NCI-H1092 treated with DMSO at 0.1 percent for 48 hours (cell line): ENCODE results near the gene DACT1.

ENCODE experiments used
- DNase-seq: peaks from one replicate; lab custom pipeline; 2025; lab: John Stamatoyannopoulos, UW

DACT1 gene

DNA sequence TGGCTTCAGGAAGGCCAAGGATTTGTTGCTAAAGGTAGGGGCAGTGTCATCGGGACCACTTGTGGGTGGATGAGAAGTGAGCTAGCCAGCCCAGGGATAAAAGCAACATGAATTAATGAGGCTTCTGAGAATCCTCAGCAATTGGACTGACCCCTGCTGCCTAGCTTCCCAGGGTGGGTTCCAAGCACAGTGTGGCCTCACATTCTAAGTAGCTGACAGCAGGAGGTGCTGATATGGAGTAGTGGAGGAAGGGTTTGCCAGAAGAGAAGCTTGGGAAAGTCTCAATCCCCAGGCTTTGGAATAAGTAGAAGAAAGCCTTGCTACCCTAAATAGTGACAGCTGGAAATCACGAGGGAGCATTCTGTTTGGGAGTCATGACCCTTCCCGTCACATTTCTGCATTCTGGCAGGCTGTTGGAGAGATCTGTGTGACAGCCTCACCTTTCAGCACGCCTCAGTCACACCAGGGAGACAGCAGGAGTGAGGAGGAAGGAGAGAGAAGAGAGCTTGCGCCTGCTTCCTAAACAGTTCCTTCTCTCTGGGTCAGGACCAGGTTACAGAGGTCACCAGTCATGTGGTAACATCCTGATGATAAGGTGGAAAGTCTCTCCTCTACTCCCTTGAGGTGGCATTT lies 31.2 kb downstream of the DACT1 start:
- no peak for DNase-seq

DNA sequence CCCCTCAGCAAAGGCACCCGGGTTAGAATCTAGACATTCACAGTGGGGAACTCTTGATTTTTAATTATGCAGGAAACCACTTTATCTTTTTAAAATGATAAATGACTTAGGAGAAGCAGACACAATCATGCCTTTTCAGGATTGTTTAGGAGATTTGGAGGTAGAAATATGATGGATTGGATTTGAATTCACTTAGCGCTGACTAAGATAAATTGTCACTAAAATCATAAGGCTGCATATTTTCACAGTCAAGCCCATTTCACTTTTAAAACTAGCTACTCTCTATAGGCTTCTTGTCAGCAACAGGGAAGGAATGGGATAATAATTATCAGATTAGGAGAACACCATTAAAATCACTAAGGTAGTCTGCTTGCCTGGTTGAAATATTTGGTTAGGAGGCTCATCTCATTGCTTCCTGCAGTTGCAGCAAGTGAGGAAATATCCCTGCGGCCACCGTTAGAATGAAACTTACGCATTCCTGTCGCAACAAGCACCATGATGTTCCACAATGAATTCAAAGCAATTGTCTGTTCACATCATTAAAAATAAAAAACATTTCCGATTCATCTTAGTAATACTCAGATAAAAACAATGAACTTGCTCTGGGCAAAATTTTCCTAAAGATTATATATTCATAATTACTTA lies 31.9 kb downstream of the DACT1 start:
- DNase-seq, result no peak

DNA sequence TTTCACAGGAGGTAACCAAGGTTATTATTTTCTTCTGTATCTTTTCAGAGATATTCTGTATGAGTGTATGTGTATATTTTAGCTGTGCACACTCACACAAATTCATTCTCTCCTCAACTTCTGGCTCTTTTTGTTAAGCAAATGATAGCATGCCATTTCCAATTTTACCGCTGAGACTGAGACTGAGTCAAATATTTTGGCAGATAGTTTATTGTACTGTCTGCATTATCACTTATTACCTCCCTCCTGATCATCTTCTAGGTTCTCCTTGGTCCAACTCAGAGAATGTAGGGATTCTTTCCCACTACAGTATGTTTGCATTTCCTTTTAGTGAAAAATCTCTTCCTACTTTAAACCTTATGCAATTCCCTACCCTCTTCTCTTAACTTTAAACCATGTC lies 33.3 kb downstream of the DACT1 start:
- DNase-seq, result no peak

DNA sequence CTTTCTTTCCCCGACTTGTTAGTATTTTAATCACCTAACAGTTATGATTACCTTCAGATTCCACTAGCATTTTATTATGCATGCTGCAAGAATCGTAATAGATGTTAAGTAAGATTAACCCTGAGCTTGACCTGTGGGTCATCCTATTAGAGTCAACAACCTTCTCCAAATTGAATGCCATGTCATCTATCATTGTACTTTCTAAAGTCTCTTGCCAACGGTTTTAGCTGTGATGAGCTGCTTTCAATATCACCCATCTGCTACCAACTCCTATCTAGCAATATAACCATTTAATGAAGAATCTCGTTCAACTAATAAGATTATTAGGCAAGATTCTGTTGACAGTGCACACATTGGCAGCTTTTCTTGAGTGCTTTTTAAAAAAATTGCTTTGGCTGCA lies 33.7 kb downstream of the DACT1 start:
- no peak for DNase-seq

DNA sequence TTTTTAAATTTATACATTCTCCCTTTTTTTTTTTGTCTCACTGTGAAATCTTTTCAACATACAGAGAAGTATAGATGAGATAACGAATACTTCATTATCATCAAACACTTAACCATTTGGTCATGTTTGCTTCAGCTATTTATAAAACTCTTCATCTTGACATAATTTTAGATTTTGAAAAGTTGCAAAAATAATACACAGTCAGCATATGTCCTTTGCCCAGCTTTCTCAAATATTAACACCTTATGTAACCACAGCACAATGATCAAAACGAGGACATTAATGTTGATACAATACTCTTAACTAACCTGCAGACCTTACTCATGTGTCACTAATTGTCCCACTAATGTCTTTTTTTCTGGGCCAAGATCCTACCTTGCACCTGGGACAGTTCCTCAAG lies 36.0 kb downstream of the DACT1 start:
- DNase-seq, result no peak

DNA sequence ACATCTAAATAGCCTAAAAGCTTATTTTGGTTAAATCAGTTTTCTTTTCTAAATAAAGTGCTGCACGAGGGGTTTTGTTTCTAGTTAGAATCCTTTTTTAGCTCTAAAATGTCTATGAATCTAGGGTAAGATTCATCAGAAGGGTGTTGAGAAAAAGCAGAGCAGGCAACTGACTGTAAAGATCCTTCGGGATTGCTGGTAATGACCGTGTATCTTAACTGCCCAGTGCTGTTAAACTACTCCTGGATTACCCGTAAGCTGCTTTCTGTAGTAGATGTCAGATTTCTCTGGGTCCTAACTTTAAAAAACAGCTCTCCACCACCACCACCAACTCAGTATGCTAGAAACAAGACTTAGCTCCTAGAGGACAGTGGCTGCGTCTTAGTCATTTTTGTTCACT lies 39.2 kb downstream of the DACT1 start:
- DNase-seq, result no peak

DNA sequence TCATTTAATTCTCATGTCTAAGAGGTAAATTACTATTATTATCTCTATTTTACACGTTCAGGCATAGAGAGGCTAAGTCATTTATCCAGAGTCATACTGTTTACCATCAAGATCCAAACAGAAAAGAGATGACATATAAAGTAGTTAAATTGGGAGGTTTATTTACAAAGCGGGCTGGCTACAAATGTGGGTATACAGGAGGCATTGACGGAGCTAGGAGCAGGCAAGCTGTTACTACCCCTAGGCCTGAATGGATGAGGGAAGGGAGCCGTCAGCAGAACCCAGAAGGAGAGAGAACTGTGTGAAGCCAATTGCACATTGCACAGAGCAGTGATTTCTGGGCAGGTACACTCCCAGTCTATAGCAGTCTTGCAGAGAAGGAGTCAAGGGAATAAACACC lies 39.8 kb downstream of the DACT1 start:
- no peak for DNase-seq

DNA sequence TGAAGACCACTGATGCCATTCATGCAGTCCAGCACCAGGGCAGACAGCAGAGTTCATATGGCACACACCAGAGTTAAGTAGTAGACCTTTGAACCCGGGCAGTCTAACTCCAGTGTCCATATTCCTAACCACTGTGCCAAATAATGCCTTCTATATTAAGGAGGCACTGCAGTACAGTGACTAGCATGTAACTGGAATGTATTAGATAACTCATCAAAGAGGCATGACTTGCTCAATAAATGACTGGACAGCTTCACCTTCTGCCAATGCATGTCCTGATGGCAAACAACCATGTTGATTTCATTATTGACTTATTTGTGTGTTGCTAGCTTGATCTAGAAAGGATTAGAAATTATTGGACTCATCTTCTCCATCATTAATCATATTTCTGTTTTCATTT lies 40.2 kb downstream of the DACT1 start:
- DNase-seq, result no peak

DNA sequence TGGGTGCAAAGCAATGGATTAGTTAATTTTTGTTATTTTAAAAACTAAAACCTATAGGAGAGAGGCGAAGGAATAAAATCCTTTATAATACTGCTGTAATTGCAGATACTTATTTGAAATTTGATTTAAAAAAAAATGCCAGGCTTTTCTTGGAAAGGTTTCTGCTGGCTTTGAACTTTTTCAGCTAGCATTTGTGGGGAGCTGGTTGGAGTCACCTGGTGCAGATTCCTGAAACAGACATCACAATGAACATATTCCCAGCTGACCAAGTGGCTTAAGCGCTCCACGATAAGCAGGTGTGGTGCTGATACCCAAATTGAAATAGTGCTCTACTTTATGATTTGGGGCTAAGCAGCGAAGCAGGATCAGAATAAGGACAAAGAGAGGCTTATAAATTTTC lies 42.9 kb downstream of the DACT1 start:
- no peak for DNase-seq

DNA sequence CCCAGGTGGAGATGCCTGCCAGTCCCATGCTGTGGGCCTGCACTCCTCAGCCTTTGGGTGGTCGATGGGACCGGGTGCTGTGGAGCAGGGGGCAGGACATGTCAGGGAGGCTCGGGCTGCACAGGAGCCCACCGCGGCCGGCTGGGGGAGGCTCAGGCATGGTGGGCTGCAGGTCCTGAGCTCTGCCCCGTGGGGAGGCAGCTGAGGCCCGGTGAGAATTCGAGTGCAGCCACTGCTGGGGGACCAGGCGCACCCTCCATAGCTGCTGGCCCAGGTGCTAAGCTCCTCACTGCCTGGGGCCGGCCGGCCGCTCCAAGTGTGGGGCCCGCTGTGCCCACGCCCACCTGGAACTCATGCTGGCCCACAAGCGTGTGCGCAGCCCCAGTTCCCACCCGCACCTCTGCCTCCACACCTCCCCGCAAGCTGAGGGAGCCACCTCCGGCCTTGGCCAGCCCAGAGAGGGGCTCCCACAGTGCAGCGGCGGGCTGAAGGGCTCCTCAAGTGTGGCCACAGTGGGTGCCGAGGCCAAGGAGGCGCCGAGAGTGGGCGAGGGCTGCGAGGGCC lies 49.6 kb downstream of the DACT1 start:
- no peak for DNase-seq

DNA sequence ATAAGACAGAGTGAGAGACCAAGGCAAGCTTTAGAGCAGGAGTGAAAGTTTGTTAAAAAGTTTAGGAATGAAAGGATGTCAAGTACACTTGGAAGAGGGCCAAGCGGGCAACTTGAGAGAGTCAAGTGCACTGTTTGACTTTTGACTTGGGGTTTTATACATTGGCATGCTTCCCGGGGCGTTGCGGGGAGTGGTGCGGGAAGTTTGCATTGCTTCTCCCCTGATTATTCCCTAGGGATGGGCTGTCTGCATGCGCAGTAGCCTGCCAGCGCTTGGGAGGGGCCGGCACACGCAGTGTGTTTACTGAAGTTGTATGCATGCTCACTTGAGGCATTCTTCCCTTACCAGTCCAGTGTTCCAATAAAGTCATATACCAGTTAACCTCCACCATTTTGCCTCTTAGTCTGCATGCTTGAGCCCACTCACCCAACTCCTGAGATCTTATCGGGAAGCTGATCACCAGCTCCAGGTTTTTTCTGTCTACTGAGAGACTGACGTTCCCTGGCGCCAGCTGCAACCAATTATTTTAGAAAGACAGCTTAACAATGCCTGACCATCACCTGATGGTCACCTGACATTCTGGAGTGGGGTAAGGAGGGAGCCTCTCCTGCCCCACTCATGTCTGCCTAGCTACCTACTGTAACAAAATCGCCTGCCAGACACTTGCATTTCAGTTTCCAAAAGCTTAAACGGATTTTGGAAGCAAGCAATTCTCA lies 53.2 kb downstream of the DACT1 start:
- DNase-seq, result peak; percentile 76

DNA sequence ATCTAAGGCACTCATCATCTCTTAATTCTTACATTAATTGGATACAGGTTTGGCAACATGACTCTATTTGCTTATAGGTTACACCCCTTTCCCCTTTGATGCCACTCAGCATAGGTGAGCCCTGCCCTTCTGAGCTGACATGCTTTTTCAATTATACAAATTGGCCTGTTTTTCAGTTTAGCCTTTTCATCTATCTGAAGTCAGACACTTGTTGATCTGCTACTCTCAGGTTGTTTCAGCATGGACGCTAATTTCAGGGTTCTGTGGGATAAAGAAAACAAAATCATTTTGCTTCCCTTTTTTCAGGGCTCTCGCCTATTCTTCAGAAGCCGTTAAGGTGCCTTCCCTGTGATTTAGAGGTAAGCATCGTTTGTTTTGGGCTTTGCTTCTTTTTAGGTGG lies 55.3 kb downstream of the DACT1 start:
- DNase-seq, result no peak

DNA sequence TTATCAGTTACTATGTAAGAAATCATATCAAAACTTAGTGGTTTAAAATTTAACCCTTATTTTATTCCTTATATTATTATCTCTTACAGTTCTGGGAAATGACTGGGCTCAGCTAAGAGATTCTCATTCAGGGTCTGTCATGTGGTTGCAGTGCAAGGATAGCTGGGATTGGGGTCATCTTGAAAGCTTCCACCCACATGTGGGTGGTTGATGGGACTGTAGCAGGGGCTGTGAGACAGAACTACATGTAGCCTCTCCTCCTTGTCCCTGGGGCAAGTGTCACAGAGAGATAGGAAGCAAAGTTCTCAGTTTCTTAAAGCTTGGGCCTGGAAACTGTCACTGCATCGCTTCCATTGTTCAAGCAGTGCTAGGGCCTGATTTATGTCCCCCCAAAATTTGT lies 57.8 kb downstream of the DACT1 start:
- no peak for DNase-seq

DNA sequence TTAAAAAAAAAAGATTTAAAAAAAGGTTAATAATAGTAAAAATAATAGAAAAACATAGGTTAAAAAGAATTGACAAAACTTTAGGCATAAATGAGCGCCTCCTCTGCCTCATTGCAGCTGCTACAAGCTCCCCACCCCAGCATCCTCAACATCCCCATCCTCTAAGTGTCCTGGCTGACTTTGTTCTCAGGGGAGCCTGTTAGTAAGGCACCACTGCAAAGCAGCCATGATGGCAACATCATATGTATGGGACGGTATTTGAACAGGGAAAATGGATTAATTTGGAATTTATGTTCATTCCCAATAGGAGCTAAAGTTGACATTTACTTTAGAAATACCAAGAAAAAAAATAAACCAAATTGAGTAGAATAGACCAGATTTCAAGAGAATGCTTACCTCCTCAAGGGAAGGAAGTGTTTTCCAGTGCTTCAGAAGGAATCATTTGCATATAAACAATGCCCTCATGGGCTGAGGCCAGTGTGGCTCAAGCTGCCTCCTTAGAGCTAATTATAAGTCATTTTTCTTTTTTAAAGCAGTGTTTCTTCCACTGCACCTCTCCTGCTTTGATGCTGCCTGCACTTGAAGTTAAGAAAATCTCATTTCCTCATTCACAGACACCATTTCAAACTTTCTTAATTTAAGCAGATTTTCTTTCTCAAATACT lies 59.6 kb downstream of the DACT1 start:
- DNase-seq, result no peak
